ENCODE measurements around the gene LRP3. TPM values are rescaled to one million over a fixed set of nuclear protein-coding genes. Genes with fewer than 3 reads are reported as not detected.
A peak's percentile ranks its signal among the peaks of the same experiment; 100 is the strongest.

Gene LRP3
- total RNA-seq, 1 donor from 2014 or later: 46.9 TPM

DNA sequence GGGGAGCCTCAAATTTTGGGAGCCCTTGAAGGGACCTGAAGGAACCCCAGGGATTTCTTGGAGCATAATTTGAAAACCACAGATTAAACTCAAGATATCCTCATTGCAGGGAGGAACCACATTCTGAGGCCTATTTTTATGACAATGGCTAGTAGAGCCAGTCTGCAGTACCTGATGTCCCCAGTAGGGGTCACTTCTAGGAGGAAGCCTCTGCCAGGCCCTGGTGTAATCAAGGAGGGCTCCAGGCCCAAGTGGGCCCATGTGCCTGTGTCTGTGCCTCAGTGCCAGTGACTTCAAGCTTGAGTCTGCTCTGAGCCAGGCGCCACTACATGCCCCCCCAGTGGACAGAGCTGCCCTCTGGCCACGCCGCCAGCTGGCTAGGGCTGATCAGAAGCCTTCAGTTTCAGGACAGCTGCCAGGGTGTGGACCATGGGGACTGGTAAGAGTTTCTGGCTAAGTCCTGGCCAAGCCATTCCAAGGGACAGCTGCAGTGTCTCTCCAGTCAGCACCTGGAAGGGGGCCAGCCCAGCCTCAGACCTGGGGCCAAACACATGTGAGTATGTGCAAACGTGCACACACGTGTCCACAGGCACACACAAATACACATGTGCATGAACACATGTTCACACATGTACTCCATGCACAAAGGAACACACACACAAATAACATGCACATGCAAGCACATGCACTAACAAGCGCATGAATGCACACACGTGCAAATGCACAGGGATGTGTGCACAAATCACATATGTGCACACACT, 52.0 kb downstream of the LRP3 start:
- no peaks in the 10 kb centered on the region for H3K4me1 Mint-ChIP-seq (ENCODE audit: low read depth, unreplicated experiment)

DNA sequence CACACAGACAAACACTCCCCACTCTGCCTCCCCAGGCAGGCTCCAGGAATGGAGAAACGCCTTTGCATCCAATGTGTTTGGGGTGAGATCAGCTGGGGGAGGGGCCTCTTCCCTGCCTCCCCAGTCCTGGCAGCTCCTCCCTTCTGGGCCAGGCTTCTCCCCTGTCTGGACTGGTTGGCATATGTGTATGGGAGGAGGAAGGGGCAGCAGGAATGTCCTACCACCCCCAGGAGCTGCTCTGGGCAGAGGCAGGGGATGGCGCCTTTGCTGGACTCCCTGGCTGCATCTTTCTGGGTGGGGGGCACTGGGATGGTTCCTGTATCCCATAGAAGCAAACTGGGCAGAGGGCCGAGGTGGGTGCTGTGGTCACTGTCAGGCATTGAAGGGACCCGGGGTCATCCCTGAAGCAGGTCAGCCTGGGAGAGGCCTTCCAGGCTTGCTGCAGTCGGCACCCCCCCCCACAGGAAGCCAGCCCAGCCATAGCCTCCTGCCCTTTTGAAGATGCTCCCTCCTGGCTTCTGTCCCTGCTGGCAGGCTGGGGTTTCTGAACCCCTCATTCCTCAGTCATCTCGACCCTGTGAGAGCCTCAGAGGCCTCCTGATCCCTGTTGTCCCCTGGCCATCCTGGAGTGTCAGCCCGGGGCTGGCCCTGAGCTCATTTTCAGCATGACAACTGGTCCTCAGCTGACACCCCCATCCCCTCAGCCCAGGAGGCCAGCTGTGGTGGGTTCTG, 52.7 kb downstream of the LRP3 start:
- Mint-ChIP-seq H3K27me3 (ENCODE audit: unreplicated experiment) (peaks cover 10% of the 10 kb centered on the region), H3K27ac (ENCODE audit: unreplicated experiment) (no peak overlapping the region), H3K4me3 (ENCODE audit: unreplicated experiment) (no peak overlapping the region), H3K4me1 (ENCODE audit: low read depth, unreplicated experiment) (no peaks in the 10 kb centered on the region), H3K9me3 (ENCODE audit: unreplicated experiment) (peaks cover 2% of the 10 kb centered on the region), H3K36me3 (ENCODE audit: unreplicated experiment) (no peaks in the 10 kb centered on the region)
- peak; percentile 27 for DNase-seq
- TF ChIP-seq, protein P1, sequence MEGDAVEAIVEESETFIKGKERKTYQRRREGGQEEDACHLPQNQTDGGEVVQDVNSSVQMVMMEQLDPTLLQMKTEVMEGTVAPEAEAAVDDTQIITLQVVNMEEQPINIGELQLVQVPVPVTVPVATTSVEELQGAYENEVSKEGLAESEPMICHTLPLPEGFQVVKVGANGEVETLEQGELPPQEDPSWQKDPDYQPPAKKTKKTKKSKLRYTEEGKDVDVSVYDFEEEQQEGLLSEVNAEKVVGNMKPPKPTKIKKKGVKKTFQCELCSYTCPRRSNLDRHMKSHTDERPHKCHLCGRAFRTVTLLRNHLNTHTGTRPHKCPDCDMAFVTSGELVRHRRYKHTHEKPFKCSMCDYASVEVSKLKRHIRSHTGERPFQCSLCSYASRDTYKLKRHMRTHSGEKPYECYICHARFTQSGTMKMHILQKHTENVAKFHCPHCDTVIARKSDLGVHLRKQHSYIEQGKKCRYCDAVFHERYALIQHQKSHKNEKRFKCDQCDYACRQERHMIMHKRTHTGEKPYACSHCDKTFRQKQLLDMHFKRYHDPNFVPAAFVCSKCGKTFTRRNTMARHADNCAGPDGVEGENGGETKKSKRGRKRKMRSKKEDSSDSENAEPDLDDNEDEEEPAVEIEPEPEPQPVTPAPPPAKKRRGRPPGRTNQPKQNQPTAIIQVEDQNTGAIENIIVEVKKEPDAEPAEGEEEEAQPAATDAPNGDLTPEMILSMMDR (IDR thresholded peaks at IDR 0.05; ENCODE audit: partially characterized antibody, unreplicated experiment): no peak

More for the DNA sequence above, 52.0 kb downstream of the LRP3 start:
- Mint-ChIP-seq H3K27me3 (ENCODE audit: unreplicated experiment) (peaks cover 10% of the 10 kb centered on the region), H3K4me3 (ENCODE audit: unreplicated experiment) (no peak overlapping the region), H3K36me3 (ENCODE audit: unreplicated experiment) (no peaks in the 10 kb centered on the region), H3K9me3 (ENCODE audit: unreplicated experiment) (peaks cover 2% of the 10 kb centered on the region), H3K27ac (ENCODE audit: unreplicated experiment) (no peak overlapping the region)
- DNase-seq: peak; percentile 19
- TF ChIP-seq, protein P1 (IDR thresholded peaks at IDR 0.05; ENCODE audit: partially characterized antibody, unreplicated experiment): peak; percentile 90

DNA sequence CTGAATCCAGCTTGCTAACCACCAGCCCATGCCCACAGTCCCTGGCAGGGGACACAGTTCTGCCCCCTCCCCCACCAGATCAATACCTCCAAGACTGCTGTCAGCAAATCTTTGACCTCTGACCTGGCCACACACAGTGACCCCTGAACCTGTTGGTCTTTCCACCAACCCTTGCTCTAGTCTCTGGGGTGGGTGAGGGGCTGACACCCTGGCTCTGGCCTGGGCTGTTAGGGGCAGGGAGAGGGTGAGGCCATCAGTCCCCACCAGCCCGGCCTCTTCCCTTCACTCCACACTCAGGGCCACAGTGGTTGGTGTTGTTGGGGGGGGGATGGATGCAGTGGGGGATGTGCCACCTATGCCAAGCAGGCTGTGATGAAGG, 53.3 kb downstream of the LRP3 start:
- DNase-seq: no peak
- Mint-ChIP-seq H3K27me3 (ENCODE audit: unreplicated experiment) (peaks cover 10% of the 10 kb centered on the region), H3K36me3 (ENCODE audit: unreplicated experiment) (no peaks in the 10 kb centered on the region), H3K4me1 (ENCODE audit: low read depth, unreplicated experiment) (no peaks in the 10 kb centered on the region), H3K27ac (ENCODE audit: unreplicated experiment) (no peak overlapping the region), H3K4me3 (ENCODE audit: unreplicated experiment) (no peak overlapping the region), H3K9me3 (ENCODE audit: unreplicated experiment) (peaks cover 2% of the 10 kb centered on the region)
- TF ChIP-seq, protein P1 (IDR thresholded peaks at IDR 0.05; ENCODE audit: partially characterized antibody, unreplicated experiment): no peak

DNA sequence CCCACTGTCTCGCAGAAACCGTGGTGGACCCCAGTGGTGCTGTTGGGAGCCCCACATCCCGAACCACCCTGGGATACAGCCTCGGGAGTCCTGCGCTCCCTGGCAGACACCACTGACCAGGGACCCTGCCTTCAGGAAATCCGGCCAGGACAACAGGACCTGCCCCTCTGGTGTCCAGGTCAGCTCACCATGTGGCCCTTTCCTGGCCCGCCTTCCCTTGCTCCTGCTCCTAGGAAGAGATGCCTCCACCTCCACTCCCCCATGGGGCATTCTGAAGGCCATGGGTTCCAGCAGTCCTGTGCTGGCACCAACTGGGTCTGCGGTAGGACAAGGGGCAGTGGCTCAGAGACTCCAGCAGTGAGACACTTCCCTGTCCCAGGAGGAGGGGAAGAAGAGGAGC, 54.0 kb downstream of the LRP3 start:
- H3K9me3 Mint-ChIP-seq (ENCODE audit: unreplicated experiment): peaks cover 2% of the 10 kb centered on the region

More for the DNA sequence above, 54.0 kb downstream of the LRP3 start:
- Mint-ChIP-seq H3K4me1 (ENCODE audit: low read depth, unreplicated experiment) (no peaks in the 10 kb centered on the region), H3K36me3 (ENCODE audit: unreplicated experiment) (no peaks in the 10 kb centered on the region), H3K4me3 (ENCODE audit: unreplicated experiment) (no peak overlapping the region), H3K27ac (ENCODE audit: unreplicated experiment) (no peak overlapping the region), H3K27me3 (ENCODE audit: unreplicated experiment) (peaks cover 10% of the 10 kb centered on the region)
- TF ChIP-seq, protein P1 (IDR thresholded peaks at IDR 0.05; ENCODE audit: partially characterized antibody, unreplicated experiment): no peak
- no peak for DNase-seq

All from glutamatergic neuron (in vitro differentiated cells).